Measurements from ENCODE around the gene C3orf49.

C3orf49 gene, protein sequence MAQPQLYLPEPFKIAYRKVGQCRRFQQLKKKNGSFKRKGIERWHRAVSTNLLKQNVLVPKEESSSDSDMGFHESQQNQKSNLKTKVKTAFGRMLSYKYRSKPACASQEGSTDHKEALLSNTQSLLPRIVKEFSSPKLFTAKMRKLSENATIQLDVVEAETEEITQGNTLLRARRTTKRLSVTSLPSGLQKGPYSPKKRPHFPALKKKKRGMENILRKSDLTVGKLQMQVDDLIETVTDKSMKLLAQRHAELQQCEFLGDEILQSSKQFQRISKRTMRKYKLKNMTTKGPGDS

DNA sequence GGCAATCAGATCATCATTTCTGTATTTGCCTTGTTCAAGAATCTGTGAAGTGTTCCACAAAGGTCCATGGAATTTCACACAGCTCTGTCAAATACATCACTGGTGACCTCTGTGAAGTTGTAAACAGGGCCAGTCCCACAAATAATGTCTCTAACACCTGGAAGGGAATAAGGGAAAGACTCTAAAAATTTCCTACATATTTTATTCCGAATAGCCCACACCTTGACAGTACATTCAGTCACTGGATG lies at the start of gene C3orf49:
Gene C3orf49, plus strand, starts transcription at position 149 of the 248 bp plus-strand sequence. CDS start 173 bp downstream, outside the sequence.
- FAIRE-seq (no peak), DNase-seq (ENCODE audit: insufficient read length, low spot score) (no peak)
- TF ChIP-seq, protein P1, sequence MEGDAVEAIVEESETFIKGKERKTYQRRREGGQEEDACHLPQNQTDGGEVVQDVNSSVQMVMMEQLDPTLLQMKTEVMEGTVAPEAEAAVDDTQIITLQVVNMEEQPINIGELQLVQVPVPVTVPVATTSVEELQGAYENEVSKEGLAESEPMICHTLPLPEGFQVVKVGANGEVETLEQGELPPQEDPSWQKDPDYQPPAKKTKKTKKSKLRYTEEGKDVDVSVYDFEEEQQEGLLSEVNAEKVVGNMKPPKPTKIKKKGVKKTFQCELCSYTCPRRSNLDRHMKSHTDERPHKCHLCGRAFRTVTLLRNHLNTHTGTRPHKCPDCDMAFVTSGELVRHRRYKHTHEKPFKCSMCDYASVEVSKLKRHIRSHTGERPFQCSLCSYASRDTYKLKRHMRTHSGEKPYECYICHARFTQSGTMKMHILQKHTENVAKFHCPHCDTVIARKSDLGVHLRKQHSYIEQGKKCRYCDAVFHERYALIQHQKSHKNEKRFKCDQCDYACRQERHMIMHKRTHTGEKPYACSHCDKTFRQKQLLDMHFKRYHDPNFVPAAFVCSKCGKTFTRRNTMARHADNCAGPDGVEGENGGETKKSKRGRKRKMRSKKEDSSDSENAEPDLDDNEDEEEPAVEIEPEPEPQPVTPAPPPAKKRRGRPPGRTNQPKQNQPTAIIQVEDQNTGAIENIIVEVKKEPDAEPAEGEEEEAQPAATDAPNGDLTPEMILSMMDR (IDR thresholded peaks at IDR 0.05; ENCODE audit: insufficient read depth, missing control alignments), result no peak

DNA sequence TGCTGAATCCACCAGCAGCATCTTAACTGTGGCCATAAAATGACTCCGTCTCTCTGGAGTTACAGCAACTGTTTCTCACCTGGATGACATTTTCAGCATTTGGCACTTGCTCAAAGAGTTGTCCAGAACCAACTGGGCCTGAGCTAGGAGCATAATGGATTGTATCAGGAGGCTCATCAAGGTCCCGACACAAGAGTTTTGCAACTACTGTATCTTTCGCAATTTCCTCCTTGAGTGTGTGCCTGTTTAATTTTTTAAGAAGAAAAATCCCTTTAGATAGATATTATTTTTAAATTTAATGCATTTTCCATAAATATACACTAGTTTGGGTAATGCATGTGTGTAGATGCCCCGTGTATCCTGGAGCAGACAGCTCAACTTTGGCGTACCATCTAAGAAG lies 44.3 kb upstream of the C3orf49 start:
- DNase-seq (ENCODE audit: insufficient read length, low spot score) (no peak), FAIRE-seq (no peak)
- TF ChIP-seq, protein P1 (IDR thresholded peaks at IDR 0.05; ENCODE audit: insufficient read depth, missing control alignments), result no peak

DNA sequence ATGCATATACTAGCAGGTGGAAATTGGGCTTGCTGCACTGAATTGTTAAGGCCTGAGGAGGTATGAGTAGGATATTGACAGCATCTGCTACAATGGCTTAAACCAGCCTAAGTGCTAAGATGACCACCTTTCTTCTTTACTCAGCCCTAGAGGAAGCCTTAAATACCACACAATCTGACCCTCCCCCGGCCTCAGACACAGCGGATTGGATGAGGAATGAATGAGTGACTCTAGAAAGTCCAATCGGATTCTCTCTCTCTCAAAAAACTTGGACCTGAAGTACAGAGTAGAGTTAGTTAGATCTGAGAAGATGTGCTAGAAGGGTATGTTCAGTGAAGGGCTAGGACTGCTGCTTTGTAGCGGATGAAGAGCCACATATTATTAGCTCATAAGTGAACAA lies 39.9 kb upstream of the C3orf49 start:
- no peak for FAIRE-seq
- TF ChIP-seq, protein P1 (IDR thresholded peaks at IDR 0.05; ENCODE audit: insufficient read depth, missing control alignments), result no peak
- no peak for DNase-seq (ENCODE audit: insufficient read length, low spot score)

DNA sequence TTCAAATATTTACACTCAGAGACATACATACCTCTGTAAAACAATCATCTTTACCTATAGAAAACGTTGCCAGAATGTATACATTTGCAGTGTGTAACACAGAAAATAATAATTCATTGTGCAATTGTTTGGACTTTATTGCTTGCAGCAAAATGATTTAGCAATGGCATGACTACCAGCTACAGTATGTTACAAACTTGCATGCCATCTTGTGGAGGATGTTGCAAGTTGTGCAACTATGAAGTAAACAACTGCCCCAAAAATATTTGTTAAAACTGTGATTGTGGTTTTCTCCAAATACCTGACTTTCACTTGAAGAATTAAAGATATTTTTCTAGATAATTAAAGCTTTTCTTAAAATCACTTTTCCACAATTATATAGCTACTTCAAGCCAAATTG lies 27.1 kb upstream of the C3orf49 start:
- TF ChIP-seq, protein P1 (IDR thresholded peaks at IDR 0.05; ENCODE audit: insufficient read depth, missing control alignments), result peak; percentile 51
- FAIRE-seq (no peak), DNase-seq (ENCODE audit: insufficient read length, low spot score) (no peak)

DNA sequence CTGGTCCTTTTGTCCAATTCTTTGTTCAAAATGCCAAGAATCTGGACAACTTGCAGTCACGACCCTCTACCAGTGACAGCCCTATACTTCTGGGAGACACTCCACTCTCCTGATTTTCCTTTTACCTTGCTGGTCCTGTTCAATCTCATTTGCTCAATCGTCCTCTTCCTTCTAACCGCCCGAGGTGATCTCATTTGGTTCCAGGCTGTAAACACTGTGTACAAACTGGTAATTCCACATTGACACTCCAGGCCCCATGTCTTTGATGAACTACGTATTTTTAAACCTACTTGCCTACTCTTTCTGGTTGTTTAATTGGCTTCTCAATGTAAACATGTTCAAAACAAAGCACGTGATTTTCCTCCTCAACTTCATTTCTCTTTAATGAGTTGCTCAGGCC lies 23.7 kb upstream of the C3orf49 start:
- TF ChIP-seq, protein P1 (IDR thresholded peaks at IDR 0.05; ENCODE audit: insufficient read depth, missing control alignments), result no peak
- DNase-seq (ENCODE audit: insufficient read length, low spot score) (no peak), FAIRE-seq (no peak)

DNA sequence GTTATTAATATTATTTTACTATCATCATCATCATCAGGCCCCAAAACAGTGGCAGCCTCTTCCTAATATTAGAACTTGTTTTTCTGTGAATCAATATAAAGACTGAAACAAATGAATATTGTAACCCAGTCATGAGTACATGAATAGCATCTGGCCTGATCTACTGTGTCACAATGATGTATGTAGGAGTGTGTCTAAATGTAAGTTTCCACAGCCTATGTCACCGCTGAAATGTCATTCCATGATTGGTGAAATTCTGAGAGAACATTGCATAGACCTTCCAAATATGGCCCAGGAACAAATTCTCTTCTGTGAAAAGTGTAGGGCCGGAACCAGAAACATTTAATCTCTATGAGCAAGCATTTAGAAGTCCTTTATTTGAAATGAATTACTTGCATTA lies 20.6 kb upstream of the C3orf49 start:
- FAIRE-seq (no peak), DNase-seq (ENCODE audit: insufficient read length, low spot score) (no peak)
- TF ChIP-seq, protein P1 (IDR thresholded peaks at IDR 0.05; ENCODE audit: insufficient read depth, missing control alignments), result no peak

DNA sequence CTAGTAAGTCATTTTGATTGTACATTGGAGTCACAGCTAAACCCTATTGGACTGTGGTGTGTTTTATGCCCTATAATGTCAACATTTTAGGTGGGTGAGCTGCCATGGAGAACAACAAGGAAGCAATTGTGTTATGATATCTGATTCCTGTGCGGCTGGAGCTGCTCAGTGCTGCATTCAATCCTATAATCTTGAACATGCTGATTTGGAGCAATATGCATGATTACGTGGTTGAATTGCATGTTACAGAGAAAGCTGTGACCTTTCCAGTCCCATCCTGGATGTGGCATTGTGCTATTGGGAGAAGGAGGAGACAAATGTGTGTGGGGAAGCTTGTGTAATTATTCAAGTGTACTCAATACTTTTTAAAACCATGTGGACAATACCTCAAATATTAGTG lies 20.1 kb upstream of the C3orf49 start:
- no peak for DNase-seq (ENCODE audit: insufficient read length, low spot score)
- FAIRE-seq, result no peak
- TF ChIP-seq, protein P1 (IDR thresholded peaks at IDR 0.05; ENCODE audit: insufficient read depth, missing control alignments), result no peak

All from D721Med (cell line).